Mucosa of rectum (tissue), 2 donors: ENCODE results near the gene GOLGA8A.
A peak's percentile ranks its signal among the peaks of the same experiment; 100 is the strongest.
"Not testable (repeated sequence)": the region's sequence is repeated elsewhere in the genome, so short reads cannot be mapped to it uniquely, and the experiment has no call there.

ENCODE experiments used
- H3K27ac ChIP-seq, 2 donors: one replicate each; pipeline ENCODE4 v1.7.0; 2013; ENCODE audit warnings: inconsistent platforms in 2 of 2, low read depth in 2 of 2, low read length in 2 of 2
- H3K27me3 ChIP-seq, 2 donors: one replicate each; pipeline ENCODE4 v1.7.0; 2013; ENCODE audit warnings: low read length in 2 of 2; ENCODE audit not compliant: control insufficient read depth in 2 of 2, insufficient read depth in 2 of 2
- H3K36me3 ChIP-seq, 2 donors: one replicate each; pipeline ENCODE4 v1.7.0; 2013; ENCODE audit warnings: low read length in 2 of 2; ENCODE audit not compliant: control insufficient read depth in 2 of 2, insufficient read depth in 2 of 2
- H3K4me1 ChIP-seq, 2 donors: one replicate each; pipeline ENCODE4 v1.7.0; 2013; ENCODE audit warnings: low read length in 2 of 2, mild to moderate bottlenecking in 1 of 2; ENCODE audit not compliant: control insufficient read depth in 2 of 2, insufficient read depth in 2 of 2
- H3K4me3 ChIP-seq, 2 donors: one replicate each; pipeline ENCODE4 v1.7.0; 2013; ENCODE audit warnings: low read length in 2 of 2
- H3K9ac ChIP-seq, 2 donors: one replicate each; pipeline ENCODE4 v1.7.0; 2013; ENCODE audit warnings: low read length in 2 of 2, low read depth in 1 of 2, mild to moderate bottlenecking in 1 of 2
- H3K9me3 ChIP-seq, 2 donors: one replicate each; pipeline ENCODE4 v1.7.0; 2013; ENCODE audit warnings: low read length in 2 of 2; ENCODE audit not compliant: control insufficient read depth in 2 of 2
- donor health status: healthy.
- donor health status: Normal muscosa, but diverticular disease.

GOLGA8A gene

GRCh38 chr15:34442891-34443290 lies 5.3 kb upstream of the GOLGA8A start:
- no peaks in the 10 kb centered on the region for H3K4me1 ChIP-seq
- H3K36me3 ChIP-seq = no peaks in the 10 kb centered on the region
- H3K9ac ChIP-seq = no peak overlapping the region
- H3K27me3 ChIP-seq = no peaks in the 10 kb centered on the region
- no peak overlapping the region for H3K4me3 ChIP-seq
- no peak overlapping the region for H3K27ac ChIP-seq
- no peaks in the 10 kb centered on the region for H3K9me3 ChIP-seq

- Histone ChIP-seq H3K9me3 (no peaks in the 10 kb centered on the region), H3K27ac (no peak overlapping the region), H3K9ac (no peak overlapping the region), H3K36me3 (no peaks in the 10 kb centered on the region), H3K4me3 (no peak overlapping the region), H3K27me3 (no peaks in the 10 kb centered on the region), H3K4me1 (no peaks in the 10 kb centered on the region)
Measured at GRCh38 chr15:34439878-34440277, 2.3 kb upstream of the GOLGA8A start.

GRCh38 chr15:34436956-34437442 lies 609 bp downstream of the GOLGA8A start:
- H3K27ac ChIP-seq = no peak overlapping the region
- peak overlapping the region in 1 of 2 donors; percentile 17 for H3K9ac ChIP-seq
- H3K36me3 ChIP-seq = no peaks in the 10 kb centered on the region
- H3K4me1 ChIP-seq = no peaks in the 10 kb centered on the region
- H3K4me3 ChIP-seq = peak overlapping the region; percentile 23 to 55
- H3K27me3 ChIP-seq = no peaks in the 10 kb centered on the region
- no peaks in the 10 kb centered on the region for H3K9me3 ChIP-seq

- Histone ChIP-seq H3K9me3 (no peaks in the 10 kb centered on the region), H3K27ac (no peak overlapping the region), H3K9ac (peak overlapping the region in 1 of 2 donors; percentile 17), H3K36me3 (no peaks in the 10 kb centered on the region), H3K27me3 (no peaks in the 10 kb centered on the region), H3K4me1 (no peaks in the 10 kb centered on the region), H3K4me3 (peak overlapping the region; percentile 23 to 55)
Measured at GRCh38 chr15:34436126-34436955, 1.3 kb downstream of the GOLGA8A start.

- H3K9ac ChIP-seq = no peak overlapping the region
- no peak overlapping the region for H3K4me3 ChIP-seq
- no peaks in the 10 kb centered on the region for H3K4me1 ChIP-seq
- no peaks in the 10 kb centered on the region for H3K27me3 ChIP-seq
- no peaks in the 10 kb centered on the region for H3K9me3 ChIP-seq
- H3K27ac ChIP-seq = no peak overlapping the region
- H3K36me3 ChIP-seq = no peaks in the 10 kb centered on the region
Measured at GRCh38 chr15:34435658-34436057, 1.9 kb downstream of the GOLGA8A start.

- no peak overlapping the region for H3K27ac ChIP-seq
- H3K9ac ChIP-seq = no peak overlapping the region
- no peaks in the 10 kb centered on the region for H3K4me1 ChIP-seq
- no peaks in the 10 kb centered on the region for H3K9me3 ChIP-seq
- no peaks in the 10 kb centered on the region for H3K27me3 ChIP-seq
- no peak overlapping the region for H3K4me3 ChIP-seq
- no peaks in the 10 kb centered on the region for H3K36me3 ChIP-seq
Measured at GRCh38 chr15:34434627-34435305, 2.8 kb downstream of the GOLGA8A start.

GRCh38 chr15:34433956-34434626 lies 3.5 kb downstream of the GOLGA8A start:
- H3K9me3 ChIP-seq, H3K27ac ChIP-seq, H3K4me1 ChIP-seq, H3K9ac ChIP-seq, H3K36me3 ChIP-seq, H3K27me3 ChIP-seq, H3K4me3 ChIP-seq: not testable (repeated sequence)

- not testable (repeated sequence) for H3K9me3 ChIP-seq, H3K4me3 ChIP-seq, H3K27me3 ChIP-seq, H3K36me3 ChIP-seq, H3K27ac ChIP-seq, H3K4me1 ChIP-seq, H3K9ac ChIP-seq
Measured at GRCh38 chr15:34430642-34431041, 7.0 kb downstream of the GOLGA8A start.

DNA sequence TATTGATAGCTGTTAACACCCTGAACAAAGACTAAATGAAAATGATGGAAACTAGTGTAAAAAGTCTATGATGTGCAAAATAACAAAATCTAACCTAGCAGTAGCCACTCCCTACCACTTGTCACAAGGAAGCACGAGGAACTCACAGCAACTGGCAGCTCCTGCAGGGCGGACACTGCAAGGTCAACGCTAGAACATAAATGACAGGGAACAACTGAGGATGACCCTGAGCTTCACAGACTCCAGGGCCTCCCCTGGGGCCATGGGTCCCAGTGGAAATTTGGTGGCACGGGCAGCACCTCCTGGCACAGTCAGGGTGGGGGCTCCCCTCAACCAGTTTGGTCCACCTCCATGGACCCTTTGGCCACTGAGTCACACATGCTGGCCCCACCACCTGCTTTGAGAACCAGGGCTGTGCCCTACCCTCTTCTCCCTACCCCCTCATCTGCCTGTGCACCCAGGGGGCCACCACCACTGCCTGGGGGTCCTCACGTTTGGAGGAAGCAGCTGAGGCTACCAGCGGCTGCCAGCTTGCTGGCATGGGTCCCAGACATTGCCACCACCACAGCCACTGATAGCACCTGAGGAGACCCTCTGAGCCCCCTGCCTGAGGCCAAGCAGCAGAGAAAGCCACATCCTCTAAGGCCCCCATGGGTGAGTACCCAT lies 14.1 kb downstream of the GOLGA8A start:
- not testable (repeated sequence) for H3K9ac ChIP-seq, H3K27me3 ChIP-seq, H3K9me3 ChIP-seq, H3K4me1 ChIP-seq, H3K36me3 ChIP-seq, H3K27ac ChIP-seq, H3K4me3 ChIP-seq

DNA sequence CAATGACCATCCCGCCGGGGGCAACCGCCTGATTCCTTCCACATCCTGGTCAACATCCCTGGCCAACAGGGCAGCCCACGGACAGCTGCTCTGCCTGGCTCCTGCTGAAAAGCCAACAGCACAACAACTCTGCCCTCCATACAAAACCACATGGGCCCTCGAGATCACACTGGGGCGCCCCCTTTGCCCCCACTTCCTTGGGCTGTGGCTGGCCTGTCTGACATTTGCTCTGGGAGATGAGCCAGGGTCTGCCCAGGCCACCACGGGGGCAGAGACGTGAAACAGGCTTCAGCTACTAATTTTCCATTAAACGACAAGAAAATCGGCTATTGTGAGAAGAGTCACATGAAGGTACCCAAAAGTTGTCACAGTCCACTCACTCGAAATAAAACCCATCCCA lies 16.7 kb downstream of the GOLGA8A start:
- not testable (repeated sequence) for H3K4me1 ChIP-seq, H3K27me3 ChIP-seq, H3K27ac ChIP-seq, H3K9me3 ChIP-seq, H3K36me3 ChIP-seq, H3K4me3 ChIP-seq, H3K9ac ChIP-seq
